IPS-18c (cell line): ENCODE measurements around the gene TIFAB.

Source experiments
- H3K4me3 ChIP-seq: 2 replicates; pipeline ENCODE4 v1.7.0; 2013; ENCODE audit warnings: low read depth, mild to moderate bottlenecking, low read length, moderate library complexity; ENCODE audit not compliant: insufficient read depth
- H3K9me3 ChIP-seq: one replicate; pipeline ENCODE4 v1.6.1; 2013; ENCODE audit warnings: mild to moderate bottlenecking, low read length, moderate library complexity; ENCODE audit not compliant: control insufficient read depth, insufficient read depth

The TIFAB gene

GRCh38 chr5:135486131-135487036 lies 34.2 kb upstream of the TIFAB start:
- no peak overlapping the region; the same call in 1 of the 2 replicates for H3K4me3 ChIP-seq
- H3K9me3 ChIP-seq, result no peaks in the 10 kb centered on the region

GRCh38 chr5:135484674-135485086 lies 32.5 kb upstream of the TIFAB start:
- Histone ChIP-seq H3K9me3 (no peaks in the 10 kb centered on the region), H3K4me3 (no peak overlapping the region)

GRCh38 chr5:135483254-135483653 lies 31.1 kb upstream of the TIFAB start:
- H3K4me3 ChIP-seq, result no peak overlapping the region
- H3K9me3 ChIP-seq, result no peaks in the 10 kb centered on the region

- no peak overlapping the region for H3K4me3 ChIP-seq
- no peaks in the 10 kb centered on the region for H3K9me3 ChIP-seq
Measured at GRCh38 chr5:135482381-135482933, 30.3 kb upstream of the TIFAB start.

- H3K4me3 ChIP-seq, result no peak overlapping the region
- H3K9me3 ChIP-seq, result no peaks in the 10 kb centered on the region
Measured at GRCh38 chr5:135481909-135482311, 29.8 kb upstream of the TIFAB start.

GRCh38 chr5:135481387-135481786 lies 29.2 kb upstream of the TIFAB start:
- no peaks in the 10 kb centered on the region for H3K9me3 ChIP-seq
- H3K4me3 ChIP-seq, result no peak overlapping the region

- H3K9me3 ChIP-seq, result no peaks in the 10 kb centered on the region
- H3K4me3 ChIP-seq, result no peak overlapping the region
Measured at GRCh38 chr5:135480511-135480910, 28.4 kb upstream of the TIFAB start.

GRCh38 chr5:135478938-135479337 lies 26.8 kb upstream of the TIFAB start:
- Histone ChIP-seq H3K4me3 (no peak overlapping the region), H3K9me3 (no peaks in the 10 kb centered on the region)

- H3K9me3 ChIP-seq, result no peaks in the 10 kb centered on the region
Measured at GRCh38 chr5:135477613-135478066, 25.5 kb upstream of the TIFAB start.

GRCh38 chr5:135476615-135477581 lies 24.7 kb upstream of the TIFAB start:
- H3K4me3 ChIP-seq, result no peak overlapping the region

More at GRCh38 chr5:135477613-135478066, 25.5 kb upstream of the TIFAB start:
- H3K4me3 ChIP-seq, result no peak overlapping the region

GRCh38 chr5:135473956-135474670 lies 22.0 kb upstream of the TIFAB start:
- H3K9me3 ChIP-seq, result no peaks in the 10 kb centered on the region
- no peak overlapping the region for H3K4me3 ChIP-seq

More at GRCh38 chr5:135476615-135477581, 24.7 kb upstream of the TIFAB start:
- no peaks in the 10 kb centered on the region for H3K9me3 ChIP-seq

- H3K9me3 ChIP-seq, result no peaks in the 10 kb centered on the region
- H3K4me3 ChIP-seq, result no peak overlapping the region
Measured at GRCh38 chr5:135472141-135472540, 20.0 kb upstream of the TIFAB start.

- no peaks in the 10 kb centered on the region for H3K9me3 ChIP-seq
- no peak overlapping the region for H3K4me3 ChIP-seq
Measured at GRCh38 chr5:135471726-135472125, 19.6 kb upstream of the TIFAB start.

GRCh38 chr5:135469911-135470310 lies 17.8 kb upstream of the TIFAB start:
- no peaks in the 10 kb centered on the region for H3K9me3 ChIP-seq
- no peak overlapping the region for H3K4me3 ChIP-seq

GRCh38 chr5:135468541-135468940 lies 16.4 kb upstream of the TIFAB start:
- H3K4me3 ChIP-seq, result no peak overlapping the region
- no peaks in the 10 kb centered on the region for H3K9me3 ChIP-seq

GRCh38 chr5:135467871-135468485 lies 15.8 kb upstream of the TIFAB start:
- H3K9me3 ChIP-seq, result no peaks in the 10 kb centered on the region
- H3K4me3 ChIP-seq, result no peak overlapping the region
